ENCODE results near the gene IGF2. TPM values are rescaled to one million over a fixed set of nuclear protein-coding genes. Genes with fewer than 3 reads are reported as not detected.

The IGF2 gene
- total and polyA plus RNA-seq, 2 of the 8 experiments (the other 6 are each of a cell fraction or from before 2014, with no cell fraction given), result 0.74 to 1.5 TPM

DNA sequence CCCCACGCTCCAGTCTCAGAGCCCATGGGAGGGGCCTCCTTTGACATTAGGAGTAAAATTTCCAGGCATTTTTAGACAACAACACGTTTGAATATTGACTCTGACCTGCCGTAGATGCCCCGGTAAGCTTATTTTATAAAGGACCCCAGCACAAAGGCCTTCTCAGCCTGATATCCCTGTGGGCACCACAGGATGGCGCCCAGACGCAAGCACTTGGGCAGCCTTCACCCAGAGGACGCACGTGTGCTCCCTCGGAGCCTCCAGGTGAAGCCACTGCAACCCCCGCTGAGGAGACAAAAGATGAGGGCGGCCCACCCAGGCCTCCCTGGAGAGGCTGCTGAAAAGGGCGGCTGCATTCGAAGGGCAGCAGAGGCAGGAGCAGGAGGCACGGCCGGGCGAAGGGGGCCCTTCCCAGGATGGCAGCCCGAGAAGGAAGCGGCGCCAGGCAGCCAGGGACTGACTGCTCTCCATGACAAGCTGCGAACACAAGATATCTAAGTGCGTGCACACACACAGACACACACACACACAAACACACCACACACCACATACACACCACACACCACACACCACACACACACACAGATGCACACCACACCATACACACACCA, 47.6 kb upstream of the IGF2 start:
- no peak overlapping the region for H3K27ac ChIP-seq (ENCODE audit: low read depth, low read length)
- CTCF ChIA-PET (ENCODE audit: partially characterized antibody), result interaction anchor here (0.6 to 4.3 kb wide), 44 partner anchors 8 to 495 kb away, joined by 3 to 44 read pairs (median 4); partner anchors contain the start of genes C11orf21, TH and TSPAN32
- peak overlapping the region; percentile 10 for H4K5ac ChIP-seq (ENCODE audit: insufficient read length, low read depth, low read length)
- peaks cover 0 to 12% of the 10 kb centered on the region in 2 experiments for H4K20me1 ChIP-seq (replicated peaks in 1 of 2; ENCODE audit: control insufficient read depth in 1 of 2, insufficient read depth in 2 of 2, low read length in 2 of 2)
- H3K18ac ChIP-seq (ENCODE audit: extremely low read depth, low read length), result no peak overlapping the region
- no peaks in the 10 kb centered on the region for H3K36me3 ChIP-seq (ENCODE audit: control insufficient read depth in 2 of 4, insufficient read depth in 4 of 4, low read length in 3 of 4)
- H2BK5ac ChIP-seq (ENCODE audit: low read depth, low read length), result 0 out of 2 replicates have a peak overlapping the region, but pooled peaks have one; percentile 11
- H3K4me3 ChIP-seq (ENCODE audit: extremely low read depth in 1 of 4, insufficient read depth in 2 of 4, low read depth in 3 of 4, low read length in 4 of 4), result no peak overlapping the region
- H3K4me2 ChIP-seq (ENCODE audit: insufficient read depth in 1 of 2, low read depth in 2 of 2, low read length in 2 of 2), result no peak overlapping the region; a peak in 1 of 4 replicates
- H2AFZ ChIP-seq (ENCODE audit: low read length), result no peak overlapping the region
- H3K79me2 ChIP-seq (ENCODE audit: control insufficient read depth in 1 of 2, insufficient read depth in 2 of 2, low read length in 2 of 2), result no peaks in the 10 kb centered on the region
- H3K4me1 ChIP-seq (replicated peaks in 1 of 4; ENCODE audit: control insufficient read depth in 3 of 4, insufficient read depth in 4 of 4, low read length in 3 of 4), result no peaks in the 10 kb centered on the region; a peak in 2 of 7 replicates
- no peak overlapping the region for H2BK120ac ChIP-seq (replicated peaks; ENCODE audit: low read depth, low read length)
- peak overlapping the region; percentile 45; the same call in 1 of the 2 replicates for H2BK12ac ChIP-seq (ENCODE audit: low read depth, low read length)
- WGBS, 2 experiments (ENCODE audit: extremely low coverage in 1 of 2, insufficient coverage in 1 of 2, insufficient read length in 1 of 2, insufficient replicate concordance in 2 of 2, low coverage in 1 of 2, low lambda C conversion rate in 2 of 2, missing lambda C conversion rate in 1 of 2), result 62% methylated on average over 21 of the region's 21 CpGs; no CpG with 5 or more reads in 1 of the 2 experiments
- peak in 1 of 2 experiments; percentile 69 for DNase-seq (ENCODE audit: low read depth in 1 of 2, low spot score in 2 of 2)
- H3K79me1 ChIP-seq (ENCODE audit: low read depth, low read length), result no peaks in the 10 kb centered on the region
- H3K14ac ChIP-seq (ENCODE audit: insufficient read length), result no peak overlapping the region
- FAIRE-seq, result peak; percentile 19
- H4K91ac ChIP-seq (replicated peaks; ENCODE audit: insufficient read length, low read length), result peak overlapping the region; percentile 98
- peak overlapping the region; percentile 67 for H2BK15ac ChIP-seq (ENCODE audit: low read length)
- peaks cover 9% of the 10 kb centered on the region; the same call in 1 of the 2 replicates for H3K23me2 ChIP-seq (ENCODE audit: low read depth, low read length)
- POLR2A ChIA-PET (ENCODE audit: partially characterized antibody), result no interaction called here
- H3K9ac ChIP-seq (replicated peaks in 1 of 4; ENCODE audit: extremely low read depth in 1 of 4, low read depth in 3 of 4, low read length in 3 of 4), result no peak overlapping the region
- H2BK20ac ChIP-seq (ENCODE audit: low read length), result no peak overlapping the region
- peaks cover 0 to 16% (median 5%) of the 10 kb centered on the region in 4 experiments; a peak in 2 of 7 replicates for H3K27me3 ChIP-seq (replicated peaks in 1 of 4; ENCODE audit: control insufficient read depth in 3 of 4, extremely low read depth in 1 of 4, insufficient read depth in 3 of 4, low read length in 3 of 4)
- peak overlapping the region; percentile 100 for H3K56ac ChIP-seq (replicated peaks; ENCODE audit: insufficient read length, low read depth, low read length)
- peak overlapping the region; percentile 38 for H4K8ac ChIP-seq (ENCODE audit: extremely low read depth, insufficient read depth, low read length)
- H3K23ac ChIP-seq (ENCODE audit: insufficient read length), result no peak overlapping the region
- H3K4ac ChIP-seq (replicated peaks; ENCODE audit: insufficient read length, low read depth, low read length), result peak overlapping the region; percentile 69
- peak overlapping the region; percentile 94 for H2AK5ac ChIP-seq (ENCODE audit: low read depth, low read length)
- H3K9me3 ChIP-seq (ENCODE audit: insufficient read depth in 2 of 2, low read depth in 1 of 2, low read length in 1 of 2), result no peaks in the 10 kb centered on the region
- TF ChIP-seq HDAC2 (IDR thresholded peaks at IDR 0.05; ENCODE audit: borderline replicate concordance in 1 of 2, low read depth in 2 of 2, low read length in 2 of 2), result 0 out of 4 replicates have a peak, but pooled peaks of 1 of the 2 experiments have one; percentile 26
- TF ChIP-seq, protein P1, sequence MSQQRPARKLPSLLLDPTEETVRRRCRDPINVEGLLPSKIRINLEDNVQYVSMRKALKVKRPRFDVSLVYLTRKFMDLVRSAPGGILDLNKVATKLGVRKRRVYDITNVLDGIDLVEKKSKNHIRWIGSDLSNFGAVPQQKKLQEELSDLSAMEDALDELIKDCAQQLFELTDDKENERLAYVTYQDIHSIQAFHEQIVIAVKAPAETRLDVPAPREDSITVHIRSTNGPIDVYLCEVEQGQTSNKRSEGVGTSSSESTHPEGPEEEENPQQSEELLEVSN (IDR thresholded peaks at IDR 0.05), result peak; percentile 67; the same call in 1 of the 2 replicates
- TF ChIP-seq SP4 (IDR thresholded peaks at IDR 0.05; ENCODE audit: low read length), result 0 out of 2 replicates have a peak, but pooled peaks have one; percentile 50
- TF ChIP-seq, protein P2, sequence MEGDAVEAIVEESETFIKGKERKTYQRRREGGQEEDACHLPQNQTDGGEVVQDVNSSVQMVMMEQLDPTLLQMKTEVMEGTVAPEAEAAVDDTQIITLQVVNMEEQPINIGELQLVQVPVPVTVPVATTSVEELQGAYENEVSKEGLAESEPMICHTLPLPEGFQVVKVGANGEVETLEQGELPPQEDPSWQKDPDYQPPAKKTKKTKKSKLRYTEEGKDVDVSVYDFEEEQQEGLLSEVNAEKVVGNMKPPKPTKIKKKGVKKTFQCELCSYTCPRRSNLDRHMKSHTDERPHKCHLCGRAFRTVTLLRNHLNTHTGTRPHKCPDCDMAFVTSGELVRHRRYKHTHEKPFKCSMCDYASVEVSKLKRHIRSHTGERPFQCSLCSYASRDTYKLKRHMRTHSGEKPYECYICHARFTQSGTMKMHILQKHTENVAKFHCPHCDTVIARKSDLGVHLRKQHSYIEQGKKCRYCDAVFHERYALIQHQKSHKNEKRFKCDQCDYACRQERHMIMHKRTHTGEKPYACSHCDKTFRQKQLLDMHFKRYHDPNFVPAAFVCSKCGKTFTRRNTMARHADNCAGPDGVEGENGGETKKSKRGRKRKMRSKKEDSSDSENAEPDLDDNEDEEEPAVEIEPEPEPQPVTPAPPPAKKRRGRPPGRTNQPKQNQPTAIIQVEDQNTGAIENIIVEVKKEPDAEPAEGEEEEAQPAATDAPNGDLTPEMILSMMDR (IDR thresholded peaks at IDR 0.05; ENCODE audit: control extremely low read depth in 1 of 3, insufficient read depth in 1 of 3, low read depth in 1 of 3, low read length in 3 of 3), result peak; percentile 66 to 75 (median 69)
- no peak for TF ChIP-seq SIN3A (conservative IDR thresholded peaks at IDR 0.05 in 1 of 2, IDR thresholded peaks at IDR 0.05 in 1 of 2; ENCODE audit: low read depth in 1 of 2, low read length in 2 of 2)
- TF ChIP-seq SRF (IDR thresholded peaks at IDR 0.05; ENCODE audit: low read depth, low read length), result no peak
- TF ChIP-seq, protein P3, sequence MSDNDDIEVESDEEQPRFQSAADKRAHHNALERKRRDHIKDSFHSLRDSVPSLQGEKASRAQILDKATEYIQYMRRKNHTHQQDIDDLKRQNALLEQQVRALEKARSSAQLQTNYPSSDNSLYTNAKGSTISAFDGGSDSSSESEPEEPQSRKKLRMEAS (IDR thresholded peaks at IDR 0.05), result peak; percentile 89
- no peak for TF ChIP-seq CEBPB (IDR thresholded peaks at IDR 0.05; ENCODE audit: low read depth, low read length)

Measured in H1 (cell line).